GM10266 (cell line): ENCODE measurements around the gene E2F7.

Experiments used
- DNase-seq: peaks from one replicate; pipeline ENCODE4 v3.0.0; 2012; ENCODE audit errors: extremely low spot score
- TF ChIP-seq, protein P1 (sequence below): IDR thresholded peaks from 2 replicates; pipeline ENCODE4 v1.5.1; 2012; ENCODE audit warnings: mild to moderate bottlenecking, low read depth; ENCODE audit not compliant: control insufficient read depth, insufficient read depth; ENCODE audit errors: missing control alignments

E2F7 gene

GRCh38 chr12:77064896-77065360, 441 bp downstream of the E2F7 start:
- DNase-seq = peak; percentile 37
- TF ChIP-seq, protein P1, sequence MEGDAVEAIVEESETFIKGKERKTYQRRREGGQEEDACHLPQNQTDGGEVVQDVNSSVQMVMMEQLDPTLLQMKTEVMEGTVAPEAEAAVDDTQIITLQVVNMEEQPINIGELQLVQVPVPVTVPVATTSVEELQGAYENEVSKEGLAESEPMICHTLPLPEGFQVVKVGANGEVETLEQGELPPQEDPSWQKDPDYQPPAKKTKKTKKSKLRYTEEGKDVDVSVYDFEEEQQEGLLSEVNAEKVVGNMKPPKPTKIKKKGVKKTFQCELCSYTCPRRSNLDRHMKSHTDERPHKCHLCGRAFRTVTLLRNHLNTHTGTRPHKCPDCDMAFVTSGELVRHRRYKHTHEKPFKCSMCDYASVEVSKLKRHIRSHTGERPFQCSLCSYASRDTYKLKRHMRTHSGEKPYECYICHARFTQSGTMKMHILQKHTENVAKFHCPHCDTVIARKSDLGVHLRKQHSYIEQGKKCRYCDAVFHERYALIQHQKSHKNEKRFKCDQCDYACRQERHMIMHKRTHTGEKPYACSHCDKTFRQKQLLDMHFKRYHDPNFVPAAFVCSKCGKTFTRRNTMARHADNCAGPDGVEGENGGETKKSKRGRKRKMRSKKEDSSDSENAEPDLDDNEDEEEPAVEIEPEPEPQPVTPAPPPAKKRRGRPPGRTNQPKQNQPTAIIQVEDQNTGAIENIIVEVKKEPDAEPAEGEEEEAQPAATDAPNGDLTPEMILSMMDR = no peak

GRCh38 chr12:77062846-77063461, 2.4 kb downstream of the E2F7 start:
- TF ChIP-seq, protein P1 = no peak
- peak; percentile 65 for DNase-seq

GRCh38 chr12:77062396-77062795, 3.0 kb downstream of the E2F7 start:
- TF ChIP-seq, protein P1 = no peak
- DNase-seq = no peak

- TF ChIP-seq, protein P1 = no peak
These were observed 4.5 kb downstream of the E2F7 start for GRCh38 chr12:77060883-77061240.

GRCh38 chr12:77060136-77060882, 5.1 kb downstream of the E2F7 start:
- TF ChIP-seq, protein P1 = no peak
- peak; percentile 50 for DNase-seq

More at GRCh38 chr12:77060883-77061240, 4.5 kb downstream of the E2F7 start:
- DNase-seq = no peak

DNA sequence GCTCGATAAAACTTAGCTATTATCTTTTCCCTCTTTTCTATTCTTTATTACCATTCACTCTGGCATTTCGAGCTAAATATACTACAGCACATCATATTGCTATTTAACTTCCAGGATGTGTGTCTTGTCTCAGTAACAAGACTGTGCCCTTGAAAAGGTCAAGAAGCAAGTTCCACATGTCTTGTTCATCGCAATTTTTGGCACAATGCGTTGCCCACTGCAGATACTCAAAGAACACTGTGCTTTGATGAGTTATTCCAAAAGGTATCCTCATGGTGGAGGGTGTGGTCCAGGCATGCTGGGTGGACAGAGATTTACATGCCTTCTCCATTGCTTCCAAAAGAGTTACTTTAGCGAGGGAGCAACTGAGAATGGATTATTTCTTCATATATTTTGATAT, 6.6 kb downstream of the E2F7 start:
- TF ChIP-seq, protein P1 = no peak
- DNase-seq = no peak

GRCh38 chr12:77054851-77055250, 10.5 kb downstream of the E2F7 start:
- no peak for DNase-seq

More at GRCh38 chr12:77054851-77055250, 10.5 kb downstream of the E2F7 start:
- TF ChIP-seq, protein P1 = no peak
